Cerebellar nuclear complex (tissue), 1 donor: ENCODE data around the gene ANXA1.

Experiments
- DNase-seq, 2 experiments: peaks; one replicate each; lab custom pipeline; 2025; lab: John Stamatoyannopoulos, UW

Gene ANXA1

GRCh38 chr9:73138516-73138915 lies 13.1 kb upstream of the ANXA1 start:
- DNase-seq: no peak

- no peak for DNase-seq
Observed at GRCh38 chr9:73141282-73141681, 10.4 kb upstream of the ANXA1 start.

GRCh38 chr9:73143711-73144328 lies 7.8 kb upstream of the ANXA1 start:
- no peak for DNase-seq

GRCh38 chr9:73146111-73146815 lies 5.4 kb upstream of the ANXA1 start:
- DNase-seq: no peak

GRCh38 chr9:73148447-73148937 lies 3.2 kb upstream of the ANXA1 start:
- no peak for DNase-seq

GRCh38 chr9:73149371-73150067 lies 2.1 kb upstream of the ANXA1 start:
- DNase-seq: no peak

GRCh38 chr9:73152543-73152844 lies 829 bp downstream of the ANXA1 start:
- DNase-seq: no peak

GRCh38 chr9:73152953-73153352 lies 1.3 kb downstream of the ANXA1 start:
- no peak for DNase-seq

GRCh38 chr9:73153793-73154227 lies 2.1 kb downstream of the ANXA1 start:
- DNase-seq: no peak

GRCh38 chr9:73154271-73154670 lies 2.6 kb downstream of the ANXA1 start:
- no peak for DNase-seq

- DNase-seq: no peak
Observed at GRCh38 chr9:73154722-73155121, 3.1 kb downstream of the ANXA1 start.

- DNase-seq: no peak
Observed at GRCh38 chr9:73155377-73155776, 3.7 kb downstream of the ANXA1 start.

GRCh38 chr9:73155968-73156864 lies 4.6 kb downstream of the ANXA1 start:
- DNase-seq: no peak

GRCh38 chr9:73156865-73157187 lies 5.2 kb downstream of the ANXA1 start:
- DNase-seq: no peak

GRCh38 chr9:73157811-73158210 lies 6.1 kb downstream of the ANXA1 start:
- DNase-seq: no peak

GRCh38 chr9:73158723-73159122 lies 7.1 kb downstream of the ANXA1 start:
- DNase-seq: no peak

GRCh38 chr9:73160868-73161267 lies 9.2 kb downstream of the ANXA1 start:
- DNase-seq: no peak

- DNase-seq: no peak
Observed at GRCh38 chr9:73162987-73163768, 11.5 kb downstream of the ANXA1 start.

GRCh38 chr9:73165911-73166310 lies 14.2 kb downstream of the ANXA1 start:
- no peak for DNase-seq

GRCh38 chr9:73166468-73166867 lies 14.8 kb downstream of the ANXA1 start:
- no peak for DNase-seq

GRCh38 chr9:73167614-73168013 lies 15.9 kb downstream of the ANXA1 start:
- DNase-seq: no peak
